GM19438 (cell line): ENCODE results near the gene CNR2.
A peak's percentile ranks its signal among the peaks of the same experiment; 100 is the strongest.
"Not testable (repeated sequence)": the region's sequence is repeated elsewhere in the genome, so short reads cannot be mapped to it uniquely, and the experiment has no call there.

Source experiments
- ATAC-seq: cut with Tn5 transposase; IDR thresholded peaks from one replicate; pipeline ENCODE4 v1.9.1; 2021; ENCODE audit warnings: low read depth; ENCODE audit not compliant: unreplicated experiment

Gene CNR2

GRCh38 chr1:23895993-23896392 is 17.2 kb downstream of the CNR2 start:
- ATAC-seq = no peak

- ATAC-seq = no peak
Observed at GRCh38 chr1:23895082-23895481, 18.1 kb downstream of the CNR2 start.

GRCh38 chr1:23889074-23889473 is 24.1 kb downstream of the CNR2 start:
- no peak for ATAC-seq

GRCh38 chr1:23885222-23885621 is 27.9 kb downstream of the CNR2 start:
- no peak for ATAC-seq

- no peak for ATAC-seq
Observed at GRCh38 chr1:23882746-23883145, 30.4 kb downstream of the CNR2 start.

- ATAC-seq = no peak
Observed at GRCh38 chr1:23879809-23880208, 33.4 kb downstream of the CNR2 start.

- ATAC-seq = no peak
Observed at GRCh38 chr1:23878668-23879067, 34.5 kb downstream of the CNR2 start.

GRCh38 chr1:23875382-23875781 is 37.8 kb downstream of the CNR2 start:
- no peak for ATAC-seq

GRCh38 chr1:23872421-23872820 is 40.7 kb downstream of the CNR2 start:
- ATAC-seq = no peak

- no peak for ATAC-seq
Observed at GRCh38 chr1:23869051-23869450, 44.1 kb downstream of the CNR2 start.

- ATAC-seq = peak; percentile 16
Observed at GRCh38 chr1:23868557-23869016, 44.6 kb downstream of the CNR2 start.

GRCh38 chr1:23867895-23868556 is 45.1 kb downstream of the CNR2 start, which contains the start of gene FUCA1:
Gene FUCA1 (minus strand): TSS chr1:23868290. CDS start chr1:23868286, 4 bp downstream.
- ATAC-seq = peak; percentile 82

- ATAC-seq = peak; percentile 12
Observed at GRCh38 chr1:23867542-23867894, 45.6 kb downstream of the CNR2 start.

GRCh38 chr1:23865543-23865930 is 47.6 kb downstream of the CNR2 start:
- ATAC-seq = no peak

- no peak for ATAC-seq
Observed at GRCh38 chr1:23864801-23865542, 48.2 kb downstream of the CNR2 start.

GRCh38 chr1:23862640-23863039 is 50.5 kb downstream of the CNR2 start:
- no peak for ATAC-seq

GRCh38 chr1:23854568-23854967 is 58.6 kb downstream of the CNR2 start:
- ATAC-seq = no peak

- not testable (repeated sequence) for ATAC-seq
Observed at GRCh38 chr1:23853124-23853523, 60.0 kb downstream of the CNR2 start.

- ATAC-seq = not testable (repeated sequence)
Observed at GRCh38 chr1:23851406-23851805, 61.8 kb downstream of the CNR2 start.

GRCh38 chr1:23848673-23849616 is 64.2 kb downstream of the CNR2 start:
- no peak for ATAC-seq
